GM21576 (cell line): ENCODE measurements around the gene CLNK.
A peak's percentile ranks its signal among the peaks of the same experiment; 100 is the strongest.

ENCODE experiments used
- ATAC-seq: cut with Tn5 transposase; IDR thresholded peaks from one replicate; pipeline ENCODE4 v1.9.1; 2021; ENCODE audit warnings: mild to moderate bottlenecking, moderate library complexity; ENCODE audit not compliant: unreplicated experiment

The CLNK gene

DNA sequence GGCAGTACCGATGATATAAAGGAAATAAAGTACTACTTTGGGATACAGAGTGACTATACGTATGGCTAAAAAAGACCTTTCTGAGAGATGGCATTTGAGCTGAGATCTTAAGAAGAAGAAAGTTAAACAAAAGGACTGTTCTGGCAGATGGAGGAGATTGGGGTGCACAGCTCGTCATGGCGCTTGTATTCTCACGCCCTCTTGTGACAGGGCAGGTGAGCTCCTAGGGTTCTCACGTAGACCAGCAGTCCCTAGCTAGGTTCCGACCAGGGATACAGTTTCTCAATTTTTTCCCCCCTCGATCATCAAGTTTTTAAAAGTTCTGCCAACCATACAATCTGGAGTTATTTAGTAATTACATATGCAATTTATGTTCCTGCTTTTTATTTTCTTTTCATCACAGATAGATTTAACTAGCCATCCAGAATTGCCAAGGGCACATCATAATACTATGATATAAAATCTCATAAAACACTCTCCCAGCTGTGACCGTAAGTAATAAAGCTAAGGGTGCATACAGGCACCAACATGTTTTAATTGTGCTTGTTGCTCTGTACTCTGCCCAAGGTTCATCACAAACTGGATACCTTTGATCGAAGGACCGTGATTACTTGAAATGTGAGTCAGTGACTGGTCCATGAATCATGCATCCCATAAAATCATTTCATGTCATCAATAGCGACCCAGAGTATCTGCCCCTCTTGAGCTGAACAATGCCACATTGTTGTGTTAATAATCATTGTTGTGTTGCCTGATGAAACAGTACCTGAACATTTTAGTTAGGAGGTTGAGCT lies 157.9 kb downstream of the CLNK start:
- ATAC-seq = no peak

DNA sequence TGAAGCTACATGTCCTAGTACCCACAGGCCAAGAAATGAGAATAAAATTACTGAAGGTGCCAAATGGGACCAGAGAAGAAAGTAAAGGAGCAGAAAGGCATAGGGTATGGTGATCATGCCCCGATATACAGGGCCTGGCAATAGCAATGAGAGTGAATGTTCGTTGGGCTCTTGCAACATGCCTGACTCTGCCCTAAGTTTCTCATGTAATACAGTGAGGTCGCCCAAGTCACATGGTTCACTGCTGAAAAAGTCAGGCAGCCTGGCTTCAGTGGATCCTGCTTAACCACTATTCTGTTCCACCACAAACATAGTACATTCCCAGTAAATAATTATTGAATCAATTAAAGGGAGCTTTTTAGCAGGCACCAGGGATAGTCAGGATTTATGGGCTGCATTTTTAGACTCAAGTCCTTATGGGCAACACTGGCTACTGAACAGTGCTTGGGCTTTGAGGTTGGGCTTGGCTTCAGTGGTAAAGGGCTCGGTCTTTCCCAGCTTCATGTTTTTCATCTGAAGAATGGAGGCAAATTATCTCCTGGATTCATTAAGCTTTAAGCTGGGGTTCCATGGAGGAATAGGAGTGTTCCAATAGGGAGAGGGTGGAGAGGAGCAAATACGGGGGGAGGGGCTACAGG lies 160.3 kb downstream of the CLNK start:
- no peak for ATAC-seq

DNA sequence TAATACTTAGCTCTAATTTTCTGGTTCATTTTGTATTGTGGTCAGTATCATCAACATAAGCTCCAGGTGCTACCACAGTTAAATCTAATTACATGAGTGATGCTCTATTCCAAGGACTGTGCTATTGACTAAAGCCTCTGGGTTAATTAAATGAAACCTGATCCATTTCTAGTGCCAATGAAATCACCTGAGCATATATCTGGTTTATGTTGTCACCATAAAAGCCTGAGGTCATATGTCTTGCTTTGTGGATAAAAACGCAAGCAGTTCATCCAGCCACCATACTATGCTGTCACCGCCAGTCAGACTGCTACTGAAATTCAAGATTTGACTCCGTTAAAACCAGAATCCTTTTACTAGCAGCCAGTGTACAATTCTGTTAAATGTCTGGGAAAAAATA lies 163.1 kb downstream of the CLNK start:
- no peak for ATAC-seq

DNA sequence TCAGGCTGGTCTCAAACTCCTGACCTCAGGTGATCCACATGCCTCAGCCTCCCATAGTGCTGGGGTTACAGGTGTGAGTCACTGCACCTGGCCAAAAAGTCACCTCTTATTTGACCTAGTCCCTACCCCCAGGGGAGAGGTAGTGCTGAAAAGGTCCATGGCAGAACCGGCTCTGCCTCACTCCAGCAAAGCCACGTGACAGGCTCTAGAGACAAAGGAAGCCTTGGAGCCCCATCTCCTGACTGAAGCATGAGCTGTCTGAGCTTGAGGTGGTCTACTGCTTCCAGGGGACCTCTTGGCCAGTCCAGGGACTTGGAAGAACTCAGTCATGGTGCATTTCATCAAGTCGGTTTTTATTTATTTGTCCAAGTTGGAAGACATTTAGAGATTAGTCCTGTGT lies 174.8 kb downstream of the CLNK start:
- no peak for ATAC-seq

DNA sequence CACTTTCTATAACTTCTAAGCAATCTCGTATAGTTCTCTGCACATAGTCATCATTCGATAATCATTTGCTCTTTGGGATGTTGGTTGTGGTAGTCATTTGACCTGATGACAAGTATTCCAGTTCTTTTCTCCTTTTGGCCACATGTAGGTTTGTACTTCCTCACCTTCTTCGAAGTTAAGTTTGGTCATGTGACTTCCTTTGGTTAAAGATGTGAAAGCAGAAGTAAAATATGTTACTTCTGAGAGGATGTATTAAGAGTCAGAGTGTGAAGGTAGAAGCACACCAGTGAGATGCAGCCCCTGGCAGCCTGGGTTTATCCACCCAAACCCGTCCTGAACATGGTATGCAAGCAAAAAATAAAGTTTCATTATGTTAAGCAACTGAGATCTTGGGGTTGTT lies 178.5 kb downstream of the CLNK start:
- ATAC-seq = no peak

DNA sequence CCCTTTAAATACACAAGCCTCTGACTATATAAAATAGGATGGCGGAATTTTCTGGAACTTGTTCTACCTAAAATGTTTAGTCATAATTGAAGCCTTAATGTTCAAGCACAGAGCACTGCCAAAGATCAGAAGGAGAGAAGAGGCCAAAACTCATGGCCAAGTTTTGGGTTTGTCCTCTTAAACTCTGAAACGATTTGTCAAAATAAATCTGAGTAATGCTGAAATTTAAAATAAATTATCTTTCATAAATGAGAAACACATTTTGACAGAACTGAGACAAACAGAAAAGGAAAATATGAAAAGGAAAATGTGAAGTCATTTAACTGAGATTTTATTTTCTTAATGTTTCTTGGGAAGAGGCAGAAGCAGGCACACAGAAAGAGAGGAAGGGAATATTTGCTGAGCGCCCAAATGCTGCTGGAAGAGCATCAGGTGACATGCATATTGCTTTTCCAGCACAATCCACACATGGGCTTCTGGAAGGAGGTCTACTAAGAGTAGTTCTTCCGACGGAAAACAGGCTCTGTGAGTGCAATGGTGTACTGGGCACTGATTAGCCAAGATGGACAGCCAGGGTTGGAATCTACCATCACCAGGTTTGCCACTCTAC lies 179.9 kb downstream of the CLNK start:
- ATAC-seq = no peak

DNA sequence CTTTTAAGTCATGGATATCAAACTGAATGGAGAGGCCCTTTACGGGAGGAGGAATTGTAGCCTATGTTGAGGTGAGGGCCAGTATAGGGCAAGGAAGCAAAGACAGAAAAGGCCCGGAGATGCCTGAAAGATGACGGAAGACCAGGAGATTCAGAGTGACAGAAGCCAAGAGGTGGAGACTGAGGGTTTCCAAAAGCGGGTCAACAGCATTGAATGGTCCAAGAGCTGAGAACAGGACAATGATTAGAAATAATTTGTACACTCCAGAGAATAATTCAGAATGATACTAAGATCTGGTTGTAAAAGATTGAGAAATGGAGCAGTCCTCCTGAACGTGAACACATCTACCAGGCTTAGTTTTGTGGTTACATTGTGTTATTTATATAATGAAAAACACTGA lies 181.9 kb downstream of the CLNK start:
- ATAC-seq = no peak

DNA sequence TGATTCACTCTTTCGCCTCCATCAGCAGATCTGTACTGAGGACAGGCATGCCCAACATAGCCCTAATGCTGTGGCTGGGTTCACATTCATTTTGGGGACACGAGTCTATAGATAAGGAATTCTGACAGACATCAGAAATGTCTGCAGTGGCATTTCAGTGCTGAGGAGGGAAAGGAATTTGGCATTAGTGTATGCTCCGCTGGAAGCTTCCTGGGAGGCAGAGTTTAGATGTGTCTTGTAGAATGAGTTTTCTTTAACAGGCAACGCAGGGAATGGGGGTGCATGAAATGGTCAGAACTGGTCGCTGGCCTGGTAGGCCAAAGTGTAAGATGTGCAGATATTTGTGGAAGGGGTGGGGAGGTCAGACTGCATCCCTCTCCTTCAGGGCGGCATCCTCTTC lies 183.8 kb downstream of the CLNK start:
- no peak for ATAC-seq

DNA sequence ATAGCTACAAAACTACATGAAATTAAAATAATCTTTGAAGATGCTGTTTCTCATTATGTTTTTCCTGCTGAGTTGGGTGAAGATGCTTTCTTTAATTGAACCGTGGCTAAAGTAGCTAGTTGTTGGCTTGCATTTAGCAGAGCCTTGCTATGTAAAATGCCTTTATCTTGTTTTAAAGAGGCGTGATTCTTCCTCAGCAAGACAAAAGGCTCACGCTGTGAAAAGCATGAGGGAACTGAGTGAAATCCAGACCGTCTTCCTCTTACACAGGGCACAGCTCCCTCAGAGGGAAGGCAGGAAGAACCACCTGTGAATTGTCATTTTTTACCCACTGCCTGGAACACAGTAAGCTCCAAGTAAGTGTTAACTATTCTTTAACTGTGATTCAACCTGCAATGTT lies 188.4 kb downstream of the CLNK start:
- ATAC-seq = no peak

DNA sequence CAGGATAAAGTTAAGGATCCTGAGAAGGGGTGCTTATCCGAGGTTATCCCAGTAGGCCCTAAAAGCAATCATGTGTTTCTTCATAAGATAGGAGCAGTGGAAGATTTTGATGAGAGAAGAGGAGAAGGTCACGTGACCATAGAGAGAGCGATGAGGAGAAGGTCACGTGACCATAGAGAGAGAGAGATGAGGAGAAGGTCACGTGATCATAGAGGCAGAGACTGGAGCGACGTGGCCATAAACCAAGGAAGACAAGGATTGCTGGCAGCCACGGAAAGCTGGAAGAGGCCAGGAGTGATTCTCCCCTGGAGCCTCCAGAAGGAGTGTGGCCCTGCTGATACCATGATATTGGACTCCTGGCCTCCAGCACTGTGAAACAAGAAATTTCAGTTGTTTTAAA lies 188.9 kb downstream of the CLNK start:
- ATAC-seq = no peak

DNA sequence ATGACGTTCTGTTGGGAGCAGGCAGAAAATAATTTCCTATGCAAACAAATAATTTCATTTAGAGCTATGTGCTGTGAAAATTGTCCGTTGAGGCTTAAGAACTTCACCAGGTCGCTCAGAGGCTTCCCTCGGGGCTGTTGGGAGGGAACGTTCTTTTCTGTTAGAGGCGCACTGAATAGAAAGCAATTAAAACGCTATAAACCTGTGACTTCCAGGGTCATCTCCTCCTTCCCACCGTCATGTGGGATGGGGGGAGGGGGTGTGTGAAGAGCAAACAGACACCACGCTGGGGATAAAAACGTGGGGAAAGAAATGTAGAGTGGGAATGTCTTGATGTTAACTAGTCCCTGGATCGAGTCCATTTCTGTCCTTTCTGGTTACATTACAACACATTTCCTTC lies 192.1 kb downstream of the CLNK start:
- no peak for ATAC-seq

DNA sequence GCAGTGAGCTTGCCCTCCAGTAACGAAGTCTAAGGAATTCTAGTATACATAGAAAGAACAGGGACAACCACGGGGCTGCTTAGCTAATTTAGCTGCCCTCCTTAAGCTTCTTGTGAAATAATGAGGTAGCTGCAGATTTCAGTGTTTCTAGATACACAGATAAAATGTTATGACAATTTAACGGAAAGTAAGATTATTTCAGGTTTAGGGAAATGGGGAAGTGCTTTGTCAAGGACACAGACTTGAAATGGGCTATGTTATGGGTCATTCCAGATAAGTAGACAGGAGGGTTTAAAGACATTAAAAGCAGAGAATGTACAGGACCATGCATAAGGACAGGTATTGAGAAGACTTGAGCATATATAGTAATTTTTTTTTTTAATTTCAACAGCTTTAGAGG lies 193.2 kb downstream of the CLNK start:
- no peak for ATAC-seq

DNA sequence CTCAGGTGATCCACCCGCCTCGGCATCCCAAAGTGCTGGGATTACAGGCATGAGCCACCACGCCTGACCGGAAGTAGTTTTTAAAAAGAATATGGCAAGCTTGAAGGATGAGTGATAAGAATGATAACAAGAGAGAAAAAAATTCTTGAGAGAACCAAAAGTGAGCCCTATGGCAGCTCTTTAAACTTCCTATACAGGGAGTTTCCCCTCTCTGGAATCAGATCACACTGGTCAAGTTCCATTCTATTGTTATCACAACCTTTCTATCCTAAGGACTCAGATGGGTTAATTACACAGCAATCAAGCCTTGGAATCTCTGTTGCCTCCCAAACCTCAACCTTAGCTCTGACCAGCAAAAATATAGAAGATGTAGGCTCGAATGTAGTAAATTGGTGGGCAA lies 193.6 kb downstream of the CLNK start:
- ATAC-seq = no peak

DNA sequence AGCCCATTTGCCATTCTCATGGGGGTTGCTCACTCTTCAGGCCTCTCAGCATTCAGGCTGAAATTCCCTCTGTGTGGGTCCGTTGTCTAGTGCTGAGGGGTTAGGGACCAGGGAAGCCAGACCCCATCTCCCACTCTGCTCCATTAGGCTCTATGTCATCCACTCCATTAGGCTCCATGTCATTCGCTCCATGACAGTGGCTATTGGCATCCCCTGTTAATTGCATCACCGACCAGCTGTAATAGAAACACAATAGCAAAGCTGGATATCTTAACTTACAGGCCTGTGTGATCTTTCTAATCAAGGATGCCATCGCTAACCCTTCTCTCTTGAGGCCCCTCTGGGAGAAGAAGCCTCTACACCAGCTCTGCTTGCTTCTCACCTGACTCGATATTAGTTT lies 201.7 kb downstream of the CLNK start:
- ATAC-seq = no peak

DNA sequence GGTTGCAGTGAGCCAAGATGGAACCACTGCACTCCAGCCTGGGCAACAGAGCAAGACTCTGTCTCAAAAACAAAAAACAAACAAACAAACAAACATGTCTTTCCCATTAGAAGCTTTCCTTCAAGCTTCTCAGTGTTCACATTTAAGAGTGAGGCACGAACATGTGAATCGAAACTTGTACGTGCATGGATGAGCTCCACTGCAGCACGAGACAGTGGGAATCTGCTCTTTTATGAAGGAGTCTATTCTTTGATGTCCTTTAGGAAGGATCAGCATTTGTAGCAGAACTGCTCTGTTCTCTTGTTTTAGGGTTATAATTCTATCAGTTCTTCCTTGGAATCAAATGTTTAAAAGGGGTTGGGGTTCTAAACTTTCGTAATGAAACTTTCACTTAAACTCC lies 204.0 kb downstream of the CLNK start:
- ATAC-seq = no peak

DNA sequence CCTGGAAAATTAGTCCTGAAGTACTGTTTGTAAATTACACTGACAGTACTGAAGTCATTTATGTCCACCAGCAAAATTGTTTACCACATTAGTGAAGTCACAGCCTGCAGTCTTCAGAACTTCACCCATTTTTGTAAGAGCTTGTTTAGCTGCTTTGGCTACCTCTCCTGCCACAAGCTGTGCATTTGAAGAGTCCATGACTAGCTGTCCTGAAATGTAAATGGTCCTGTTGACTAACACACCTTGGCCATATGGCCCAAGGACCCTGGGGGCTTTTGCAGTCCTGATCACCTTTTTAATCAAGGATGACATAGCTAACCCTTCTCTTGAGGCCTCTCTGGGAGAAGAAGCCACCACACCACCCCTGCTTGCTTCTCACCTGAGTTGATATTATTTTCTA lies 205.9 kb downstream of the CLNK start:
- ATAC-seq = no peak

DNA sequence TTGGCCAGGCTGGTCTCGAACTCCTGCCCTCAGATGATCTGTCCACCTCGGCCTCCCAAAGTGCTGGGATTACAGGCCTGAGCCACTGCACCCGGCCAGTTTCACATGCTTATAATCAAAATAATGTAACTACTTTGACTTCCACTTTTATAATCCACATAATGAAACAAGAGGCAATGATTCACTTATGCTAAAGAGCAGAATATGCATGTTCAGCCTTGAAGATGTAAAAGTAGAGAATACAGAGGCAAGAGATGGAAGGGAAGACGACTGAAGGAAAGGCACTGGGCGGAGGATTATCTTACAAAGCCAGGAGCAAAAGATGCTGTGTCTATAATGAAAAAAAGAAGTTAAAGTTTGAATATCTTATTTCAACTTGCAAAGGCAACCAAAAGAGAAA lies 214.1 kb downstream of the CLNK start:
- ATAC-seq = no peak

DNA sequence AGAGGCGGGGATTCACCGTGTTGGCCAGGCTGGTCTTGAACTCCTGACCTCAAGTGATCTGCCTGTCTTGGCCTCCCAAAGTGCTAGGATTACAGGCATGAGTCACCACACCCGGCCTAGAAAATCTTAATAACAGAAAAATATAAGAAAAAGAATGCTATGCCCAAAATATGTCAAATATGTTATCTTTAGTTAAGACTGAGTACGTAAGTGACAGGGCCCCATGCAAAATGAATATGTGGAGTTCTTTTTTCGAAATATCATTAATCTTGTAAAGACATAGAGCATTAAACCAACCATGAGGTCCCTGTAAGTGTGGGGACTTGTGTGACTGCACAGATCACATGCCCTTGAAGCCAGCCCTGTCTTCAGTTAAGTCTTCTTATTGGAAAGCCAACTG lies 218.4 kb downstream of the CLNK start:
- no peak for ATAC-seq

DNA sequence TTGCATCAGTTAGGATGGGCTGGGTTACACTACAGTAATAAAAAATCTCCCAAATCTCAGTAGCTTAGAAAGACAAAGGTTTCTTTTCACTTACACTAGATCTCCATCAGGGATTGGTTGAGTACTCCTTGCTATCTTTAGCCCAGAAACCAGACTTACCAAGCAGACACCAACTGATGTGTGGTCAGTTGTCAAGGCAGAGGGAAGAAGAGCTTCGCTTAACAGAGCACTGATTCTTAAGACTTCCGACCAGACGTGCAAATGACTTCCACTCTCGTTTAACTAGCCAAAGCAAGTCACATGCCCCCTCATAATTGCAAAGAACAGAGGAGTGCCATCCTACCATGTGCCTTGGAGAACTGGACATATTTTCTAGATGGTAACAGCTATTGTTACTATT lies 221.7 kb downstream of the CLNK start:
- no peak for ATAC-seq

DNA sequence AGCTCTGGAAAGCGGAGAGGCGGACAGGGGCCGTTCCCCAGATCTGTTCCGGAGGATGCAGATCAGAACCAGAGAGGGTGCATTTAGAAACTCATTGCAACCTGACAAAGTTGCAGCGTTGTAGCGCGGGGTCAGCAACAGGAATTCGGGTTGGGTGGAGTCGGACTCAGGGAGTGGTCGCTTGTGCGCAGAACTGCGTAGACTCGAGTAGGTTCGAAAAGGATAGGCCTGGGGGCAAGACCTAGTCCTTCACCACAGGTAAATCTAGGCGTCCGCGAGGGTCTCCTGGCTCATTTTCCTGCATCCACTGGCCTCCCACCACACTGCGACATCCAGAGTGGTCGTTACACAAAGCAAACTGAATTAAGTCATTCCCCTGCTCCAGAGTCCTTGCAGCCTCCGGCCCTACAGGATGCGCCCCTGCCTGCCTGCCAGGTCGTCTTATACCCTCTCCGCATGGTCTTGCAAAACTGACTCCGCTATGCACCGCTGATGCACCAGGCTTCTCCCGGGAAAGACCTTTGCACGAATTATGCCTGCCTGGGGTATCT lies 222.6 kb downstream of the CLNK start:
- no peak for ATAC-seq

DNA sequence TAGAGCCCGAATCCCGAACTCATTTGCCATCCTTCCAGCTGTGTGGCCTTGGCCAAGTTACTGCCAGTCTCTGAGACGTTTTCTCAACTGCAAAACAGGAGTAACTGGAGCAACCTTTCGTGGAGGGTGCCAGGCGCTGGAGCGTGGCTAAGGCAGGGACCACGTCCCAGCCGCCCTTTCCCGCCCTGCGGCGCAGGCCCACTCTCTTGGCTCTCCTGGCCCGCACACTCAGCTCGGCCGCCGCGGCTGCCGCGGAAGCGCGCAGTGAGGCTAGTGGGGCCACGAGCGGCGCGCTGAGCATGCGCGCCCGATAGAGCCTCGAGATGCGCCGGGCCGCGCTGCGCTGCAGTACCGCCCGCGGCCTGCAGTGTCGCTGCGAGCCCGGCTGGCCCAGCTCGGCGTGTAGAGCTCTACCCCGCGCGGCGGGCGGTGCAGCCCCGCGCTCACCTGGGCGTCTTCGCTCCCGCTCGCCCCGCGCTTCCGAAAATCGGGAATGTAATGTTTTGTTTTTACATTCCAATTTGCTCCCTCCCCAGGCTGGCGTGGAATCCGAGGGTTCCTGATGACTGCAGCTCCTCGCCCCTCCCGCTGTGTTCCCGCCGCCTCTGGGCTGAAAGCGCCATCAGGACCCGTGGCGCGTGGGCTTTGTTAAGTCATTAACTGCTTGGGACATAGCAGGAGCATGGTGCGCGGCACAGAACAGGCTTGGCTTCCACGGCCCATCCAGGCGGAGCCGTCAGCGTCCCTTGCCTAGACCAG lies 223.3 kb downstream of the CLNK start:
- ATAC-seq = peak; percentile 71
